ENCODE results near the gene USP48.
"Not testable (repeated sequence)": the region's sequence is repeated elsewhere in the genome, so short reads cannot be mapped to it uniquely, and the experiment has no call there.

USP48 gene

DNA sequence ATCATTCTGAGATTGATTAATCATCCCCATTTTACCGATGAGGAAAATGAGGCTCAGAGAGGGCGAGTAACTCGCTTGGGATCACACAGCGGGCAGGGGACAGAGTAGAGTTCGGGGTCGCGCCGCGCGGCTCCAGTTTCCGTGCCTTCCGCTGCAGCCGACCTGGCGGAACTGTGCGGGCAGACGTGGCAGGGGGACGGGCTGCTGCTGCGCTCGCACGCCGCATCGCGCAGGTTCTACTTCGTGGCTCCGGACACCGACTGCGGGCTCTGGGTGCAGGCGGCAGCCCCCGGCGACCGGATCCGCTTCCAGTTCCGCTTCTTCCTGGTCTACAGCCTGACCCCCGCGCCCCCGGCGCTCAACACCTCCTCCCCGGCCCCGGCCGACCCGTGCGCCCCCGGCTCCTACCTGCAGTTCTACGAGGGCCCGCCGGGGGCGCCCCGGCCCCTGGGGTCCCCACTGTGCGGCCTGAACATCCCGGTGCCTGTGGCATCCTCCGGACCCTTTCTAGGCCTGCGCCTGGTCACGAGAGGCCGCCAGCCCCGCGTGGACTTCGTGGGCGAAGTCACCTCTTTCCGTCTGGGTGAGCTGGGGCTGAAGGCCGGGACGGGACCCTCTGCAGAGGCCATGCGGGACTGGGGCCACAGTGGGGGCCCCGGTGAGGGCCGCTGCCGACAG lies 31.4 kb upstream of the USP48 start:
- DNase-seq, result peak; percentile 50

- DNase-seq, result no peak
Observed at GRCh38 chr1:21813542-21813941, 30.6 kb upstream of the USP48 start.

GRCh38 chr1:21811875-21812305 lies 28.9 kb upstream of the USP48 start, which contains the start of gene LDLRAD2:
Gene LDLRAD2 (plus strand): TSS chr1:21812265. CDS start chr1:21812452, 187 bp downstream.
- no peak for DNase-seq

GRCh38 chr1:21804536-21804935 lies 21.6 kb upstream of the USP48 start:
- no peak for DNase-seq

DNA sequence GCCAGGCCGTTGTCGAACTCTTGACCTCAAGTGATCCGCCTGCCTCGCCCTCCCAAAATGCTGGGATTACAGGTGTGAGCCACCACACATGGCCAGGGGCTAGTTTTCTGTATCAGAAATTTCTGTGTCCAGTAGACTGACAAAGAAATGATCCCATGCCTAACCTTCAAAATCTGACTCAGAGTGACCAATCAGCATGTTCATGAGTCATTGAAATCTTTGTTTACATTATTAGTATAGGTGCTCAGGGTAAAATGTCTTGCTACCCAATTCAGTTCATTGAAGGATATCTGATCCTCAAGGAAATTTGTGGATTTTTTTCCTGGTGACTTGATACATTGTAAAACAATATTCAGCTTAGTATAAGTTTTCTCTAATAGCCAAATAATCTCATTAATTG lies 18.2 kb upstream of the USP48 start:
- DNase-seq, result no peak

DNA sequence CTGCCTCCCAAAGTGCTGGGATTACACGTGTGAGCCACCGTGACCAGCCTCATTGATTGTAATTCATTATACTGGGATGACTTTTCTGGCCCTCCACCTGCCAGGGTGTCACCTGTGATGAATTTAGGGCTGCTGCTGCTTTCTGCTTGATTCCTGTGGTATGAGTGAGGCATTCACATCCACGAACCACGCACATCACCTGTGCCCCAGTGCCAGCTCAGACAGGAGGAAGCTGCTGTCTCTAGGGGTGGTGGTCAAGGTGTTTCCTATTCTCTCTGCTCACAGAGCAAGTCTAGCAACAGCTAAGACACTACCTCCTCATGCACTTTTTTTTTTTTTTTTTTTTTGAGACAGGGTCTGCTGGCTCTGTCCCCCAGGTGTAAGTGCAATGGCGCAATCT lies 16.8 kb upstream of the USP48 start:
- no peak for DNase-seq

- DNase-seq, result no peak
Observed at GRCh38 chr1:21795075-21795474, 12.1 kb upstream of the USP48 start.

GRCh38 chr1:21794656-21795055 lies 11.7 kb upstream of the USP48 start:
- no peak for DNase-seq

DNA sequence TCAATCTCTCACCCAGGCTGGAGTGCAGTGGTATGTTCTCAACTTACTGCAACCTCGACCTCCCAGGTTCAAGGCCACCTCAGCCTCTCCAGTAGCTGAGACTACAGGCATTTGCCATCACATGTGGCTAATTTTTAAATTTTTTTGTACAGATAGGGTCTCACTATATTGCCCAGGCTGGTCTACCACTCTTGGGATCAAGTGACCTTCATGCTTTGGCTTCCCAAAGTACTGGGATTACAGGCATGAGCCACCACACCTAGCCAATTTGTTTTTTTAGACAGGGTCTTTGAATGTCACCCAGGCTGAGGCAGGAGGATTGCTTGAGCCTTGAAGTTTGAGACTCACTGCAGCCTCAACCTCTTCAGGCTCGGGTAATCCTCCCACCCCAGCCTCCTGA lies 10.2 kb upstream of the USP48 start:
- no peak for DNase-seq

- DNase-seq, result no peak
Observed at GRCh38 chr1:21786640-21787039, 3.7 kb upstream of the USP48 start.

DNA sequence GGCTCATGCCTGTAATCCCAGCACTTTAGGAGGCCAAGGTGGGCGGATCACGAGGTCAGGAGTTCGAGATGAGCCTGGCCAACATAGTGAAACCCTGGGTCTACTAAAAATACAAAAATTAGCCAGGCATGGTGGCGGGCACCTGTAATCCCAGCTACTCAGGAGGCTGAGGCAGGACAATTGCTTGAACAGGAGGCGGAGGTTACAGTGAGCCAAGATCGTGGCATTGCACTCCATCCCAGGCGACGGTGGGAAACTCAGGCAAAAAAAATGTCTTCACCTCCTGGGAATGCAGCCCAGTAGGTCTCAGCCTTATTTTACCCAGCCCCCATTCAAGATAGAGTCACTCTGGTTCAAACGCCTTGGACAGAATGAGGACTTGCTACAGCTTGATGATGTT lies 2.8 kb upstream of the USP48 start:
- DNase-seq, result not testable (repeated sequence)

DNA sequence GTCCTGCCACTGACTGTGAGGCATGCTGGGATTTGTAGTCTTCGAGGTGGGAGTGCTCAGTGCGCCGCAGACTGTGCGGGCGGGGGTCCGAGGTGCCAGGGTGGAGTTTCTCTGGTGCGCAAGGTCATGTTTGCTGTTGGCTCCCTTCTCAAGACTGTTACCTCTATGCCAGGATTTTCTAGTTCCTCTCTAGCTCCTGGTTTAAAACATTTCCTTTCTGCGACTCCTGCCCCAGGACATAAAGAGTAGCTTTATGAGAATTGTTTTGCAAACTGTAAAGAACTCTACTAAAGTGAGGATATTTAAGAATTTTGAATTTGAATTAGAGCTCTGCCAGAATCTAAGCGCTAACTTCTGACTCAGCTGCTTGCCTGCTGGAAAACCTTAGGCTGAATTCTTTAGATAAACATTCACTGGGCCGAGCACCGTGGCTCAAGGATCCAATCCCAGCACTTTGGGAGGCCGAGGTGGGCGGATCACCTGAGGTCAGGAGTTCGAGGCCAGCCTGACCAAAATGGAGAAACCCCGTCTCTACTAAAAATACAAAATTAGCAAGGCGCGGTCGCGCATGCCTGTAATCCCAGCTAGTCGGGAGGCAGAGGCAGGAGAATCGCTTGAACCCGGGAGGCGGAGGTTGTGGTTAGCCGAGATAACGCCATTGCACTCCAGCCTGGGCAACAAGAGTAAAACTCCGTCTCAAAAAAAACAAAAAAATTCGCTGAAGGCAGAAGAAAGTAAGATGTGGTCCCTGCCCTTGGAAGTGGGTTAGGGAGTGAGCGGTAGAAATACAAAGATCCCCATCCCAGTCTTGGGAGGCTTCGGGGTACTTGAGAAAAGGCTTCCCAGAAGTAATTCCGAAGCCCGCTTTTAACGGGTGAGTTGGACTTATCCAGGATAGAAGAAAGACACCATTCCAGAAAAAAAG lies 992 bp upstream of the USP48 start:
- no peak for DNase-seq

DNA sequence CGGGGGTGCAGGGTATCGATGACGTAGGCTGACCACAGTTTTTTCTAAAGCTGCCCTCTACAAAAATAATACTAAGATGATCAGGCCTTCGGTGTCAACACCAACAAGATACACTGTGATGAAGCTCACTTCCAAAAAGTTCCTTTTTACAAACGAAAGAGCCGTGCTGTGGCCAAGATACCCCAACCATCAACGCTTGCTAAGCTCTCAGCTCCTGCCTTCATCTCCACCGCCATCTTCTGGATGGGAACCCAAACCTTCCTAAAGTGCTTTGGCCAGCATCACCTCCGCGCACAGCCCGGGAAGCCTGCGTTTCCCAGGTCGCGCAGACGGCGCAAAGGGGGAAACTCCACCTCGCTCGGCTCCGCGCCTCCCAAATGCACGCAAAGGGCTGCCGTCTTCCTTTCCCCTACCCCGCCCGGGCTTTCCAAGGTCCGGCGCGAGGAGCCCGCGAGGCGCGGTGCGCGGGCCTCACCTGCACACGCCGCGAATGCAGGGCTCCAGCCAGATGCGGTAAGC lies 541 bp downstream of the USP48 start:
- no peak for DNase-seq

DNA sequence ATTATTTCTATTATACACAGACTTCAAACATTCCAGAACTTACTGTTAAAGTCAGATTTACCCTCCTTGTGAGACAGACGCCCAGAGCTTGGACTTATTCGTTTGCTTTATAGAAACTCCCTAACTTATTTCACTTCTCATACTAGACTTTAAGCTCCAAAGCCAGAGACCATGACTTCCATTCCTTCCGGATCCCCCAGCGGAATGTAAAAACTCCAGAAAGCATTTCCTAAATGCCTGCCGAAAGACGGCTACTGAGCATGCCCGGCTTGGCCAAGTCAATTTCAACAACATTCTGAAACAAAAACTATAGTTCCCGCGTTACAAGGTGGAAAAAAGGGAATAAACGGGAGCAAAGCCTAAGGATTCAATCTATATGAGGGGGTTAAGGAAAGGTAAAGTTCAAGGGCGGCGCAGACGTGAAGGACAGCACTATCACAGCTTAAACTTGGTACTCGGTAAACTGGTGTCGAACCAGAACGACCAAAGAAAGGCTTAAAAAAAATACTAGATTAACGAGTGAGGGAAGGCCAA lies 1.1 kb downstream of the USP48 start:
- DNase-seq, result no peak

- no peak for DNase-seq
Observed at GRCh38 chr1:21779613-21780521, 3.1 kb downstream of the USP48 start.

DNA sequence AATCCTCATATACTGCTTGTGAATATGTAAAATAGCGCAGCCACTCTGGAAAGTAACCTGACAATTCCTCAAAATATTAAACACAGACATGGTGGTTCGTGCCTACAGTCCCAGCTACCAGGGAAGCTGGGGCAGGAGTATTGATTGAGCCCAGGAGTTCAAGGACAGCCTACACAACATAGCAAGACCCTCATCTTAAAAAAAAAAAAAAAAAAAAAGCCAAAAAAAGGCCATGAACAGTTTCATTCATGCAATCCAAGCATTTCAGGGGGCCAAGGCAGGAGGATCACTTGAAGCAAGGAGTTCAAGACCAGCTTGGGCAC lies 4.6 kb downstream of the USP48 start:
- no peak for DNase-seq

GRCh38 chr1:21776925-21777324 lies 6.0 kb downstream of the USP48 start:
- not testable (repeated sequence) for DNase-seq

DNA sequence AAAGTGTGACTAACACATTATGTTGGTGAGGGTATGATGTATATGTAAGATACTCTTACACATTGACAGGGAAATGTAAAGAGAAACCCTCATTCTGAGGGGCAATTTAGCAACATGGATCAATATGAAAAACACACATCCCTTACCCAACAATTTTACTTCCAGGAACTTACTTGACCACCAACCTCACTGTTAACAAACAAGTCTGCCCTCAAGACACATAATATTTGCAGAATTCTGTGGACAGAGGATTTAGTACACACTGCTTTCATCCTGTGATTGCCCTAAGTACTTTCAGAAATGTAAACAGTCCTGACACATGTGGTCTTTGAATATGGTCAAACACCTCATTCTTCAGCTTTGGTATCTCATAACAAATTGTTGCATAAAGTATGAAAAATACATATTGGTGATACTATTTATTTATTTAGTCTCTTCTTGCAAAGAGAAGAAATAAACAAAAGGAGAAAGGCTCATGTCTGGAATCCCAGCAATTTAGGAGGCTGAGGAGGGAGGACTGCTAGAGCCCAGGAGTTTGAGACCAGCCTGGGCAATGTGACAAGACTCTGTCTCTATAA lies 6.9 kb downstream of the USP48 start:
- no peak for DNase-seq

GRCh38 chr1:21775550-21775914 lies 7.4 kb downstream of the USP48 start:
- no peak for DNase-seq

DNA sequence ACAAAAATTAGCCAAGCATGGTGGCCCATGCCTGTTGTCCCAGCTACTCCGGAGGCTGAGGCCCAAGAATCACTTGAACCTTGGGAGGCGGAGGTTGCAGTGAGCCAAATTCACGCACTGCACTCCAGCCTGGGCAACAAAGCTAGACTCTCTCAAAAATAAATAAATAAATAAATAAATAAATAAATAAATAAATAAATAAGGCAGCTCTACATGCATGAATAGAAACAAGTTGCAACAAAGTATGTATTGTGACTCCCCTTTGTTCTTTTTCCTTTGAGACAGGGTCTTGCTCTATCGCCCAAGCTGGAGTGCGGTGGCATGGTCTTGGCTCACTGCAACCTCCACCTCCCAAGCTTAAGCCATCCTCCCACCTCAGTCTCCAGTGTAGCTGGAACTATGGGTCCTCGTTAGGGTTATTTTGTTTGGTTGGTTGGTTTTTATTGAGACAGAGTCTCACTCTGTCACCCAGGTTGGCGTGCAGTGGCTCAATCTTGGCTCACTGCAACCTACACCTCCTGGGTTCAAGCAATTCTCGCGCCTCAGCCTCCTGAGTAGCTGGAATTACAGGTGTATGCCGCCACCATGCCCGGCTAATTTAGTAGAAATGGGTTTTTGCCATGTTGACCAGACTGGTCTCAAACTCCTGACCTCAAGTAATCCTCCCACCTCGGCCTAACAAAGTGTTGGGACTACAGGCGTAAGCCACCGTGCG lies 8.0 kb downstream of the USP48 start:
- no peak for DNase-seq

DNA sequence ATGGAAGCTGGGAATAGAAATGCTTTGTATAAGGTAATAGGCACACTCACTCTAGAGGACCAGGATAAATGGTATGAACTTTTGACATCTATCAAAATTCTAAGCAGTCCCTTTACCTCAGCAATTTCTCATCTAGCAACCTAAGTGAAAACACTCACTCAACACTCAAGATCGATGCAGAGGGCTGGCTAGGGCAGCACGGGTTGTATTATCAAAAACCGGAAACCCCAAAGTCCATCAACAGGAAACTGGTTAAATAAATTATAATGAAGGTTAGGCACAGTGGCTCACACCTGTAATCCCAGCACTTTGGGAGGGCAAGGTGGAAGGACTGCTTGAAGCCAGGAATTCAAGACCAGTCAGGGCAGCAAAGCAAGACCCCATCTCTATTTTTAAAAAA lies 9.4 kb downstream of the USP48 start:
- DNase-seq, result no peak

GRCh38 chr1:21771672-21772071 lies 11.3 kb downstream of the USP48 start:
- not testable (repeated sequence) for DNase-seq

Data from activated T-cell treated with anti-CD3 and anti-CD28 coated beads, Interleukin-2, amount 50 U/mL, for 1 hour (primary cell).